Mononuclear cell (primary cell): Measurements from ENCODE around the gene HIGD1A. TPM values are rescaled to one million over a fixed set of nuclear protein-coding genes. Genes with fewer than 3 reads are reported as not detected.
"Not testable (repeated sequence)": the region's sequence is repeated elsewhere in the genome, so short reads cannot be mapped to it uniquely, and the experiment has no call there.

Experiments used
- H3K27me3 ChIP-seq: 2 replicates; pipeline ENCODE4 v1.6.0; 2011; ENCODE audit warnings: low read length, control low read depth; ENCODE audit not compliant: insufficient read depth
- H3K4me1 ChIP-seq: 2 replicates; pipeline ENCODE4 v1.5.1; 2011; ENCODE audit warnings: mild to moderate bottlenecking, low read length, control low read depth; ENCODE audit not compliant: insufficient read depth
- H3K4me3 ChIP-seq: 2 replicates; pipeline ENCODE4 v1.5.1; 2011; ENCODE audit warnings: mild to moderate bottlenecking, low read length, moderate library complexity
- H3K9me3 ChIP-seq: 2 replicates; pipeline ENCODE4 v1.5.1; 2011; ENCODE audit warnings: low read depth, mild to moderate bottlenecking, control low read depth, low read length
- total RNA-seq: library from RNA; depleted of rRNA; stranded (reverse); fragments of >200 nt; gene quantifications from one replicate; pipeline ENCODE4 v1.2.3, GENCODE V29; 2012

Gene HIGD1A
- total RNA-seq, 1 donor: 42.1 TPM

GRCh38 chr3:42814246-42814645 is 10.0 kb upstream of the HIGD1A start:
- Histone ChIP-seq H3K4me3 (no peak overlapping the region), H3K27me3 (no peaks in the 10 kb centered on the region), H3K4me1 (no peaks in the 10 kb centered on the region), H3K9me3 (no peaks in the 10 kb centered on the region)

DNA sequence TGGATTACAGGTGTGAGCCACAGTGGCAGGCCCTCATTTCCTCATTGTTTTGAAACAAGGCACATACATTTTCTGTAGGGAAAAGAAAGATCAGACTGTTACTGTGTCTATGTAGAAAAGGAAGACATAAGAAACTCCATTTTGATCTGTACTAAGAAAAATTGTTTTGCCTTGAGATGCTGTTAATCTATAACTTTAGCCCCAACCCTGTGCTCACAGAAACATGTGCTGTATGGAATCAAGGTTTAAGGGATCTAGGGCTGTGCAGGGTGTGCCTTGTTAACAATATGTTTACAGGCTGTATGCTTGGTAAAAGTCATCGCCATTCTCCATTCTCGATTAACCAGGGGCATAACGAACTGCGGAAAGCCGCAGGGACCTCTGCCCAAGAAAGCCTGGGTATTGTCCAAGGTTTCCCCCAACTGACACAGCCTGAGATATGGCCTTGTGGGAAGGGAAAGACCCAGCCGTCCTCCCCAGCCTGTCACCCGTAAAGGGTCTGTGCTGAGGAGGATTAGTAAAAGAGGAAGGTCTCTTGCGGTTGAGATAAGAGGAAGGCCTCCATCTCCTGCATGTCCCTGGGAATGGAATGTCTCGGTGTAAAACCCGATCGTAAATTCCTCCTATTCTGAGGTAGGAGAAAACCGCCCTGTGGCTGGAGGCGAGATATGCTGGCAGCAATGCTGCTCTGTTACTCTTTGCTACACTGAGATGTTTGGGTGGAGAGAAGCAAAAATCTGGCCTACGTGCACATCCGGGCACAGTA is 7.0 kb upstream of the HIGD1A start:
- not testable (repeated sequence) for H3K9me3 ChIP-seq, H3K27me3 ChIP-seq, H3K4me1 ChIP-seq, H3K4me3 ChIP-seq

GRCh38 chr3:42810706-42811105 is 6.4 kb upstream of the HIGD1A start:
- not testable (repeated sequence) for H3K4me3 ChIP-seq, H3K27me3 ChIP-seq, H3K4me1 ChIP-seq, H3K9me3 ChIP-seq

DNA sequence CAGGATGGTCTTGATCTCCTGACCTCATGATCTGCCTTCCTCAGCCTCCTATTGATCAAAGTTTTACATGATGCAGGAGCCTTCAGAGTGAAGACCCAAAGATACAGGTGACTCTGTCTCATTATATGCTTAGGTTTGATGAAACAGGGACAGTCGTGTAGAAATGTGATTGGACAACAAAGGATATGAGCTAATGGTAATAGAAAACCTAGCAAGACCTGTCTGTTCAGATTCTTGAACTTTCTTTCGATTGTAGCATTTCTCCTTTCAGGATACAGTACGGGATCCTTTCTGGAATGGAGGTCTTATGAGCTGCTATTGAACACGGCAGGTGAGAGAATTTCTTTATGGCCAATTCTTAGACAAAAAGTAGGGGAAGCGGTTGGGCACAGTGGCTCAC is 4.9 kb upstream of the HIGD1A start, which contains the start of gene ACKR2:
ACKR2 (plus strand) TSS at position 244 of the 400 bp plus-strand sequence. CDS start 55,058 bp downstream, outside the sequence.
- Histone ChIP-seq H3K27me3 (peaks cover 3% of the 10 kb centered on the region), H3K9me3 (no peaks in the 10 kb centered on the region), H3K4me3 (no peak within 1 kb of the TSS), H3K4me1 (peaks cover 6% of the 10 kb centered on the region)

DNA sequence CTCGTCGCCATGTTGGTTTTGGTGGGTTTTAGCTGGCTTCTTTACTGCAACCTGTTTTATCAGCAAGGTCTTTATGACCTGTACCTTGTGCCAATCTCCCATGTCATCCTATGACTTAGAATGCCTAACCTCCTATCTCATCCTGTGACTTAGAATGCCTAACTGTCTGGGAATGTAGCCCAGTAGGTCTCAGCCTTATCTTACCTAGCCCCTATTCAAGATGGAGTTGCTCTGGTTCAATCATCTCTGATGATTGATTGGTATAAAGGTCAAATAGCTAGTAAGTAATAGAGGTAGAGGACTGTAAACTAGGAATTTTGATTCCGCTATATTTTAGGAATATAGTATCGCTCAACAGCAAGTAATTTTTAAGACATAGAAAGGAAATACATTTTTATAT is 3.6 kb upstream of the HIGD1A start:
- H3K27me3 ChIP-seq: peaks cover 3% of the 10 kb centered on the region
- H3K4me1 ChIP-seq: peaks cover 16% of the 10 kb centered on the region
- H3K9me3 ChIP-seq: no peaks in the 10 kb centered on the region
- no peak overlapping the region for H3K4me3 ChIP-seq

DNA sequence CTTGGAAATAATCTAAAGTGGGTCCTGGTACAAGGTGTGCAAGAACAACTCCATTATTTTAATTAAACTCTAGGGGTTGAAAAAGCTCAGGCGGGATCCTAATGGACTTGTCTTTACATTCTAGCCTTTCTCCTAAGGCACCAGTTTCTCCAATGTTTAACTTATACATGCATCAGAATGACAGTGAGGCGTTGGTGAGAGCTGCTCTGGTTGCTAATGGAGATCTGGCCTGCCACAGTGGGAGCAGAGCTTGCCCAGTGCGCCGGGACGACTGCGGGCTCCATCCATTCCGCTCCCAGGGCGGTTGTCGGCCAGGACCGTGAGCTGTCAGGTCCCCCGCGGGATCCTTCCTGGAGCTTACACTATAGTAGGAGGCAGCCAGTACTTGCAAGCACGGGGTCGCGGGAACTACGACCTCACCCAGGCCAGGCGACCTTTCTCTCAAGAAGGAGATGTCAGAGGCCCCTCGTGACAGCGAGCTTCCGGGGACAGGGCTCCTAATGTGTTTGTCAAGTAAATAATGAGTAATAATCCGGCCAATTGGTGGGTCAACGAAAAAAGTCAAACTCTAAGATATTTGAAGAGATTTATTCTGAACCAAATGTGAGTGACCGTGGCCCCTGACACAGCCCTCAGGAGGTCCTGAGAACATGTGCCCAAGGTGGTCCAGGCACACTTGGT is 991 bp upstream of the HIGD1A start:
- Histone ChIP-seq H3K4me3 (peak overlapping the region; percentile 91), H3K27me3 (peaks cover 3% of the 10 kb centered on the region), H3K4me1 (peaks cover 25% of the 10 kb centered on the region), H3K9me3 (no peaks in the 10 kb centered on the region)

DNA sequence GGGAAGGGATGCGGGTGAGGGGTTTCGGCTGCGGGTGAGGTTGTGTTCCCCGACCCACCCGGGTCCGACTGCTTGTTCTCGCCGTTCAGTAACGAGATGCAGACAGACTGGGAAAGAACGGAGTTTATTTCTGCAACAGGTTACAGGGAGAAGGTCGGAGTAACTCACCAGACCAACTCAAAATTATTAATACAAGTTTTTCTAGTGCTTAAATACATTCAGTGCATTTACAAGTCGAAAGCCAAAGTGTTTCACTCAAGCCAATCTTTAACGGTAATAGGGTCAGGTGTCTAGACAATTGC is 492 bp upstream of the HIGD1A start:
- Histone ChIP-seq H3K27me3 (peaks cover 3% of the 10 kb centered on the region), H3K4me3 (peak overlapping the region; percentile 91), H3K9me3 (no peaks in the 10 kb centered on the region), H3K4me1 (peaks cover 30% of the 10 kb centered on the region)

GRCh38 chr3:42803414-42804105 is 730 bp downstream of the HIGD1A start:
- Histone ChIP-seq H3K9me3 (no peaks in the 10 kb centered on the region), H3K4me1 (peaks cover 30% of the 10 kb centered on the region), H3K27me3 (peaks cover 3% of the 10 kb centered on the region), H3K4me3 (peak overlapping the region; percentile 91)

DNA sequence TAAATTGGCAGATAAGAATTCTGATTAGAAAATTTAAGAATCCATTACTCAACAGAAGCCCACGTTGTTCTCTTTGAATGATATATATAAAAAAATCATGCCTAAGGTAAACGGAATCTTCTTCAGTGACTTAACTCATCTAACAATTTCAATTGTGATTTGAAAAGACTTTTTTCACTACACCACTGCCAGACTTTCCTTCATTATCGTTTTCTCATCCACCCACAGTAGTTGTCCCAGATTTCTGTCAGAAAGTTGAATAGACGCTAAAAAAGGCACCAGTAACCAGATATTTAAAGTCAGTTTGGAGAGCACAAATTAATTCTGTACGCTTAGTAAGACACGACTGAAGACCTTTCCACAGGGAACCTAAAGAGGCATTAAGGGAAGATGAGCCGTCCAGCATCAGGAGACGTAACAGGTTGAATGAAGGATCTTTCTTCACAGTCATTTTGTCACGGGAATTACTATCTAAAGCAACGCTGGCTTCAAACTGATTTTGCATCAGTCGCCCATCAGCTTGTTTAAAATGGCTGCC is 1.3 kb downstream of the HIGD1A start:
- H3K27me3 ChIP-seq: peaks cover 3% of the 10 kb centered on the region
- peak overlapping the region; percentile 91 for H3K4me3 ChIP-seq

GRCh38 chr3:42801784-42802183 is 2.5 kb downstream of the HIGD1A start:
- Histone ChIP-seq H3K4me1 (peaks cover 30% of the 10 kb centered on the region), H3K27me3 (peaks cover 3% of the 10 kb centered on the region), H3K4me3 (no peak overlapping the region), H3K9me3 (no peaks in the 10 kb centered on the region)

More for the DNA sequence above, 1.3 kb downstream of the HIGD1A start:
- peaks cover 30% of the 10 kb centered on the region for H3K4me1 ChIP-seq
- no peaks in the 10 kb centered on the region for H3K9me3 ChIP-seq

- Histone ChIP-seq H3K4me3 (no peak overlapping the region), H3K4me1 (peaks cover 30% of the 10 kb centered on the region), H3K9me3 (no peaks in the 10 kb centered on the region), H3K27me3 (no peaks in the 10 kb centered on the region)
Measured at GRCh38 chr3:42801048-42801620, 3.2 kb downstream of the HIGD1A start.

GRCh38 chr3:42800251-42800650 is 4.0 kb downstream of the HIGD1A start:
- Histone ChIP-seq H3K4me3 (no peak overlapping the region), H3K27me3 (no peaks in the 10 kb centered on the region), H3K4me1 (peaks cover 29% of the 10 kb centered on the region), H3K9me3 (no peaks in the 10 kb centered on the region)

- no peaks in the 10 kb centered on the region for H3K27me3 ChIP-seq
- peaks cover 24% of the 10 kb centered on the region for H3K4me1 ChIP-seq
- H3K9me3 ChIP-seq: no peaks in the 10 kb centered on the region
- H3K4me3 ChIP-seq: no peak overlapping the region
Measured at GRCh38 chr3:42799376-42799775, 4.9 kb downstream of the HIGD1A start.

DNA sequence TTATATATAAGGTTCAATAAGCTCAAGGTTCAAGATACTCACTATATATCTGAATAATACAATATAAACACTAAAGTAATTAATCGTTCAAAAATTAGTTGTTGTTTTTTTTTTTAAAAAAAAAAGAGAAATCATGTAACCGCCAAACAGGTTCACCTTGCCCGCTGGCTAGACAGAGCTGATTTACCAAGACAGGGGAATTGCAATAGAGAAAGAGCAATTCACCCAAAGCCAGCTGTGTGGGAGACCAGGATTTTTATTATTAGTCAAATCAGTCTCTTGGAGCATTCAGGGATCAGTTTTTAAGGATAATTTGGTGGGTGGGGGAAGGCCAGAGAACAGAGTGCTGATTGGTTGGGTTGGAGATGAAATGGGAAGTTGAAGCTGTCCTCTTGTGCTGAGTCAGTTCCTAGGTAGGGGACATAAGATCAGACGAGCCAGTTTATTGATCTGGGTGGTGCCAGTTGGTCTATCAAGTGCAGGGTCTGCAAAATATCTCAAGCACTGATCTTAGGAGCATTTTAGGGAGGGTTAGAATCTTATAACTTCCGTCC is 7.9 kb downstream of the HIGD1A start:
- no peaks in the 10 kb centered on the region for H3K9me3 ChIP-seq
- H3K27me3 ChIP-seq: no peaks in the 10 kb centered on the region
- no peak overlapping the region for H3K4me3 ChIP-seq
- H3K4me1 ChIP-seq: peaks cover 14% of the 10 kb centered on the region
